ENCODE measurements around the gene INTS7. TPM values are rescaled to one million over a fixed set of nuclear protein-coding genes. Genes with fewer than 3 reads are reported as not detected.
"Not testable (repeated sequence)": the region's sequence is repeated elsewhere in the genome, so short reads cannot be mapped to it uniquely, and the experiment has no call there.

Gene INTS7
- polyA plus RNA-seq, 4 donors, result 16.1 to 20.3 (median 19.4) TPM

DNA sequence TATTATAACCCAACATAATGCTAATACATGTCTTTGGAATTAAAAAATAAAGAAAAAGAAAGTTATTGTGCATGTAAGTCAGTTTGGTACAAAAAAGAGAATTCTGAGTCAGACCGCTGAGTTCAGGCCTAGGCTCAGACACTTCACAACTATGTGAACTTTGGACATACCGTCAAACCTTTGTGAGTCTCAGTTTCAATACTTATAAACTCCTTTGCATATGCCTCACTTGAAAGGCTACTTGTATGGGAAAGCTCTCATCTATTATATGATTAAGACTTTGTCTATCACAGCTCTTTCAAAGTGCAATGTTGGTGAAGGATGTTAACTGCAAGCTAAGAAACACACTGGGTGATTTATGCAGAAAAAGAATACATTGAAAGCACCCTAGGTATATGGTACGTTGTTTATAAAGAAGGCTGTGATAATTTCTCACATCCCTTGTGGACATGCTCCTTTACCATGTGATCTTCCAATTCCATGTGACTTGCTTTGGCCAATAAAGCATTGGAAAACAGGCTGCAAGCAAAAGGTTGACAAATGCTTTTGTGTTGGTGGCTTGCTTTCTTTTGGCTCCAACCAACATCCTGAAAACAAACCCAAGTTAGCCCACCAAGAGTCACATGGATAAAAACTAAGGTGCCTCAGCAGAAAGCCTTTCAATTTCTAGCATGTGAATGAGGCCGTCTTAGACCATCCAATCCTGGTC, 49.6 kb downstream of the INTS7 start:
- DNase-seq (ENCODE audit: low read depth in 4 of 4, low spot score in 3 of 4), result no peak

GRCh38 chr1:211978596-211978995, 56.8 kb downstream of the INTS7 start:
- DNase-seq (ENCODE audit: low read depth in 4 of 4, low spot score in 3 of 4), result no peak

DNA sequence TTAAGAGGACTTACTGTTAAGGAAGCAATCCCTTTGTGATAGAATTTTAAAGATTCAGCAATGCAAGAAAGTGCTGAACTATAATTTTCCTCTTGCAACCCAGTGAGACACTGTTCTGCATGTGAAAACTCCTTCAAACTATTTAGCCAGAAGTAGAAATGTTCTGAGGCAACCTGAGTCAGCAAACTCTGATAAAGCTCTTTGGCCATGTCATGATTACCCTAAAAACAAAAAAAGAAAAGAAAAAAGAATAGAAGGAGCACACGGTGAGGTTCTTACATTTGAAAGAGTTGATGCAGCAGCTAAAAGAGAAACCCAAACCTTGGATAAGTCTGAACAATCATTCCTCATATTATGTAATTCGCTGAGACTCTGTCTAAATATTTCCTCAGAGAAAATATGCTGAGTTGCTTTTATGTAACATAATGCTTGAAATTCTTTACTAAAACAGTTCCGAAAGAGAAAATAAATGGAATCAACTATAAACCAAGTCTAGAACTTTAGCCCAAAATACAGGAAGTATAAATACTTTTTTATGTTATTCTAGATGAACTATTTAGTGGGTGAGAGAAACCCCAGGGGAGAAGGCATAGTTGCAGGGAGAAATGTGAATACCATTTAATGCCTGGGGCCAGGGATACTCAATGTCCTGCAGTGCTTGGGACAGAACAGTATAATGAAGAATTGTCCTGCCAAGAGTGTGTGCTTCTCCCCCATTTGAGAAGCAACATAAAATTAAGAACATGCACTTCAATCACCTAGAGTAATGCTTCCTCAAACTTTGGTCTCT, 60.0 kb downstream of the INTS7 start:
- no peak for DNase-seq (ENCODE audit: low read depth in 4 of 4, low spot score in 3 of 4)

DNA sequence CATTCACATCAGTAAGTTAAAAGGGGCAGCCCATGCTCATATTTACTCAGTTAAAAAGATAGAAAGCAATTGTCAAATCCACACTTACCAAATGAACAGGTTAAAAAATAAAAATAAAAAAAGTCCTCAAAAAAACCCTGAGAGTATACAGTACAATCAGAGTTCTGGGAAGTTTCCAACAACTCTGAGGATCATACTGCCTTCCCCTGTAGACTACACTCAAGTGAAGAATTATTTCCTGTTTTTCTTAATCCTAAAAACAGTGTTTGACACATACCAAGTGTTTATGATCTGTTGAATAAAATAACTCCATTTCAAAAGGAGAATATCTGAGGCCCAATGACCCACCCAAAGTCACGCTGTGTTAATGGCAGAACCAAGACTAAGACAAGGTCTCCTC, 61.8 kb downstream of the INTS7 start:
- DNase-seq (ENCODE audit: low read depth in 4 of 4, low spot score in 3 of 4), result no peak

GRCh38 chr1:211968200-211968834, 67.0 kb downstream of the INTS7 start:
- DNase-seq (ENCODE audit: low read depth in 4 of 4, low spot score in 3 of 4), result no peak

DNA sequence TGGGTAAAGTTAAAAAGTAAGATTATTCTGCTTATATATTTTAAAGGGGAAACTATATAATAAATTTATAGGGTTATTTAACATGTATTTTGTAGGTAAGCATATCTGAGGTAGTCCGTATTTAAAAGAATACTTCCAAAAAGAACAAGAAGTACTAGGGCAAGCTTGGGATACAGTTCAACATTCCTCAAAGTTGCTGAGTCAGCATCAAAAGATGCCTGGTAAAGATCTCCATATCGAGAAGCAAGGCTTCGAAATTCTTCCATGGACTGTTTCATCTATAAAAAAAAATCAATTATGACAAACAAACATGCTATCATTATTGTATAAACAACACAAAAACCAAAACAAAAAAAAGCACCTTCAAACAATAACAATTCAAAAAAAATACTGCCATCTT, 67.7 kb downstream of the INTS7 start:
- DNase-seq (ENCODE audit: low read depth in 4 of 4, low spot score in 3 of 4), result no peak

GRCh38 chr1:211965108-211965805, 70.1 kb downstream of the INTS7 start:
- no peak for DNase-seq (ENCODE audit: low read depth in 4 of 4, low spot score in 3 of 4)

GRCh38 chr1:211959680-211960079, 75.7 kb downstream of the INTS7 start:
- no peak for DNase-seq (ENCODE audit: low read depth in 4 of 4, low spot score in 3 of 4)

- DNase-seq (ENCODE audit: low read depth in 4 of 4, low spot score in 3 of 4), result no peak
Observed at GRCh38 chr1:211959221-211959620, 76.1 kb downstream of the INTS7 start.

DNA sequence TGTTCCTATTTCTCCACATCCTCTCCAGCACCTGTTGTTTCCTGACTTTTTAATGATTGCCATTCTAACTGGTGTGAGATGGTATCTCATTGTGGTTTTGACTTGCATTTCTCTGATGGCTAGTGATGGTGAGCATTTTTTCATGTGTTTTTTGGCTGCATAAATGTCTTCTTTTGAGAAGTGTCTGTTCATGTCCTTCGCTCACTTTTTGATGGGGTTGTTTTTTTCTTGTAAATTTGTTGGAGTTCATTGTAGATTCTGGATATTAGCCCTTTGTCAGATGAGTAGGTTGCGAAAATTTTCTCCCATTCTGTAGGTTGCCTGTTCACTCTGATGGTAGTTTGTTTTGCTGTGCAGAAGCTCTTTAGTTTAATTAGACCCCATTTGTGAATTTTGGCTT, 81.3 kb downstream of the INTS7 start:
- not testable (repeated sequence) for DNase-seq (ENCODE audit: low read depth in 4 of 4, low spot score in 3 of 4)

DNA sequence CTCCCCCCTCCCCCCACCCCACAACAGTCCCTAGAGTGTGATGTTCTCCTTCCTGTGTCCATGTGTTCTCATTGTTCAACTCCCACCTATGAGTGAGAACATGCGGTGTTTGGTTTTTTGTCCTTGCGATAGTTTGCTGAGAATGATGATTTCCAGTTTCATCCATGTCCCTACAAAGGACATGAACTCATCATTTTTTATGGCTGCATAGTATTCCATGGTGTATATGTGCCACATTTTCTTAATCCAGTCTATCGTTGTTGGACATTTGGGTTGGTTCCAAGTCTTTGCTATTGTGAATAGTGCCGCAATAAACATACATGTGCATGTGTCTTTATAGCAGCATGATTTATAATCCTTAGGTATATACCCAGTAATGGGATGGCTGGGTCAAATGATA, 81.8 kb downstream of the INTS7 start:
- not testable (repeated sequence) for DNase-seq (ENCODE audit: low read depth in 4 of 4, low spot score in 3 of 4)

GRCh38 chr1:211952299-211952698, 83.1 kb downstream of the INTS7 start:
- DNase-seq (ENCODE audit: low read depth in 4 of 4, low spot score in 3 of 4), result no peak

- DNase-seq (ENCODE audit: low read depth in 4 of 4, low spot score in 3 of 4), result no peak
Observed at GRCh38 chr1:211951856-211952255, 83.5 kb downstream of the INTS7 start.

DNA sequence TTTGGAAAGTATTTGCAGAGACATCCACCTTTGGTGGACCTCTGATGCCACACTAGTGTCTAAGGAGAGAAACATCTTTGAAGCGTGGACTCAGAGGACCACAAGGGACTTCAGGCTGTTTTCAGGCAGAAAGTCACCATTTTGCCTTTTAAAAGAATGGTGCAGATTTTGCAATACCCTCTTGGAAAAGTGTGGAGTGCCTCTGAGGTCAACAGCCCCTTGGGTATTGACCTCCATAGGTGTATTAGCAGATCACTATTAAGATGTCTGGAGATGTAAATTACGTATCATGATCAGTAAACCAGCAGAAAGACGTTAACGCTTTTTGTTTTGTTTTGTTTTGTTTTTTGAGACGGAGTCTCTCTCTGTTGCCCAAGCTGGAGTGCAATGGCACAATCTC, 87.0 kb downstream of the INTS7 start:
- DNase-seq (ENCODE audit: low read depth in 4 of 4, low spot score in 3 of 4), result no peak

DNA sequence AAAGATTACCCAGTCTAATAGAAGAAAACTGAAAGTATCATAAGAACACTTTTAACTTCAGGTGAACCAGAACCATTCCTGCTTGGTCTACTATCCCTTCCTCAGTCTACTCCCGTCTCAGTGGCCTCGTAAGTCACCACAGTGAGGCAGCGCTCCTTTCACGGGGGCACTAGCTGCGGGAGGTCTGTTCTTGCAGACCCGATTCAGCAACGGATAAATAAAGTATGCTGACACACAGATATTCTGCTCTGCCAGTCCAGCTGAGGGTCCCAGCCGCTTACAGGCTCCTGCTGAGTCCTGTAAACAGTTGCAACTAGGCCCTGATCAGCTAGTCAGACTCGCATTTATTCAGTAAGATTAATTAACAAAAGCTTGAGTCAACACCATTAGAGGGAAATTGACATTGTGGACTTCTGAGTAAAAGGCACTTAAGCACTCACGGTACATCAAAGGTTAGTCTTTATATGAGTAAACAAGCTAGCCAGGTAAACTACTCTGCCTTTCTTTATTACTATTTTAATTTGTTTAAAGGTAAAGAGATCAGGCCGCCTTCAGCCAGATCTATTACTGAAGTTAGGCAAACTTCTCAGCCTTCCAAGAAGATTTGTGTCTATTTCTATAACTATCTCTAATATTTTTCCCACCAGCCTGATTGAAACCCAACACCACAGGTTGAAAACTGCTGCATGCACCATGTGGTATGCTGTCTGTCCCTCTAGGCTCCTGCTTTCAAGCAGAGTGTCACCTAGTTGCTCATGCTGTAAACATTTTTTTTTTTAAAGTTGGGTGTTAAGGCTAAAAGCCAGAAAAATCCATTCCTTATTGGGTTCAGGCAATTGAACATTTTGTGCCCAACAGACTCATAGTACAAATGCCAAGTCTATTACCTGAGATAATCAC, 87.7 kb downstream of the INTS7 start:
- no peak for DNase-seq (ENCODE audit: low read depth in 4 of 4, low spot score in 3 of 4)

- no peak for DNase-seq (ENCODE audit: low read depth in 4 of 4, low spot score in 3 of 4)
Observed at GRCh38 chr1:211944733-211945500, 90.4 kb downstream of the INTS7 start.

DNA sequence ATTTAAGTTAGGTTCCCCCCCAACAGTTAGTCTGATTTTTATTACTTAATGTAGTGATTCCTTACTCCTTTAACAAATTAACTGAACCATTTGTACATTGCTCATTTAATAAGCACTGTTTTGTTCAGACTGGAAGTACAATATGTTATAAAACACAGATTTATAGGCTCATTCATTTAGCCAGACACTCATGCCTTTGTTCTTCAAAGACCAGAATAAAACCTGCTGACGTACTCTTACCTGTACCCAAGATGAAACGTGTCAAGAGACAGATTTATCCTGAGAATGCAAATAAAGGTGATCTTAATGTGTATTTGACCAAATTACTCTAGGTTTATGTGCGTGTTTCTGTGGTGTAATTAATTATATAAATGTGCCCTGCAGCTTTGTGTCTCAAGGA, 92.8 kb downstream of the INTS7 start:
- DNase-seq (ENCODE audit: low read depth in 4 of 4, low spot score in 3 of 4), result no peak

DNA sequence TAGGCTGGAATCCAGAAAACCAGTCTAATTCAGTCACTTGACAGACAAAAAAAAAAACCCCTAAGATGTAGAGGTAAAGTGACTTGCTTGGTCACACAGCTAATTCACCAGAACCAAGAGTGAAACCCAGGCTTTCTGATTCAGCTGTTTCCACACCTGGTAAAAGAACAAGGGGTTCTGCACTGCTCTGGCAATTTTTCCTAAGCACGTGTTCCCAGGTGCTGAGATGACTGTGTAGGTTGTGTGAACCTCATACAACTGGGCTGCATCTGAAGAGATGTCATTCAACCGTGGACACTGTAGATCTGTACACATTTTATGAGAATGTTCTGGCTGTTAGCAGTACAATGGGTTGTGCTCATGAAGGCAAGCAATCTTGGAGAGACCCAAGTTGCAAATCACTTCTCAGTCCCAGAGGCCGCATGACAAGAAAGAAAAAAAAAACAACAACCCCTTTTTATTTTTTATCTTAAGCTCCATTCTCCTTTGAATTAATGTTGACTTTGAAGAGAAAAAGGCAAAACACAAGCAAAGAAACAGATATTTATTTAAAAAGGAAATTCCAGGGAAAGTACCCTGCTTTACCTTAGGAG, 95.4 kb downstream of the INTS7 start:
- DNase-seq (ENCODE audit: low read depth in 4 of 4, low spot score in 3 of 4), result no peak

- no peak for DNase-seq (ENCODE audit: low read depth in 4 of 4, low spot score in 3 of 4)
Observed at GRCh38 chr1:211938561-211938997, 96.8 kb downstream of the INTS7 start.
